NCI-H1105 (cell line): ENCODE measurements around the gene ATP4A.
"Not testable (repeated sequence)": the region's sequence is repeated elsewhere in the genome, so short reads cannot be mapped to it uniquely, and the experiment has no call there.

ENCODE experiments used
- DNase-seq: peaks from one replicate; lab custom pipeline; 2025; lab: John Stamatoyannopoulos, UW

ATP4A gene

DNA sequence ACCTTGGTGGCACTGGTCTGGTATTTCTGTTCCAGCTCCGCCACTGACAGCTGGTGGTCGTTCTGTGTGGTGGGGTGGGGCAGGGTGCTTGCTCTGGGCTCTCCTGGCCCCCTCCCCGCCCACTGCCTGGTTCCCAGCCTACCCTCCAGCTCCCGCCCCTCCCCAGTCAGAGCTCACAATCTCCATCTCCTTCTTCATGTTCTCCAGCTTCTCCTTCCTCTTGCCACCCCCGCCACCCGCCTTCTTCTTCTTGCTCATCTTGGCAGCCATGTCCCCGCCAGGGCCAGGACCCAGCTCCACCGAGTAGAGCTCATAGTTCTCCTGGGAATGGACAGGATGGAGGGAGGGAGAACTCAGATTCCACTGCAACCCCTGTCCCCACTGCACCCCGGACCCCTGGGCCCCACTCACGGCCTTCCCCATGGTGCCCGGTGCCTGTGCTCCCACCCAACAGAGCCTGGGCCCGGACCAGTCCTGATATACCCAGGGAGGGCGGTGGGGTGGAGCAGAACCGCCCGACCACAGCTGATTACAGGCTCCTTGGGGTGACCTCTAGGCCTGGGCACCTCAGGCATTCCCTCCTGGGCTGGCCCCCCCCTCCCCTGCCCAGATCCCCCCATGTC is at the start of gene ATP4A:
Gene ATP4A, minus strand, starts transcription at position 452 of the 623 bp plus-strand sequence. Its CDS starts 29 bp downstream, at position 423.
- no peak for DNase-seq

DNA sequence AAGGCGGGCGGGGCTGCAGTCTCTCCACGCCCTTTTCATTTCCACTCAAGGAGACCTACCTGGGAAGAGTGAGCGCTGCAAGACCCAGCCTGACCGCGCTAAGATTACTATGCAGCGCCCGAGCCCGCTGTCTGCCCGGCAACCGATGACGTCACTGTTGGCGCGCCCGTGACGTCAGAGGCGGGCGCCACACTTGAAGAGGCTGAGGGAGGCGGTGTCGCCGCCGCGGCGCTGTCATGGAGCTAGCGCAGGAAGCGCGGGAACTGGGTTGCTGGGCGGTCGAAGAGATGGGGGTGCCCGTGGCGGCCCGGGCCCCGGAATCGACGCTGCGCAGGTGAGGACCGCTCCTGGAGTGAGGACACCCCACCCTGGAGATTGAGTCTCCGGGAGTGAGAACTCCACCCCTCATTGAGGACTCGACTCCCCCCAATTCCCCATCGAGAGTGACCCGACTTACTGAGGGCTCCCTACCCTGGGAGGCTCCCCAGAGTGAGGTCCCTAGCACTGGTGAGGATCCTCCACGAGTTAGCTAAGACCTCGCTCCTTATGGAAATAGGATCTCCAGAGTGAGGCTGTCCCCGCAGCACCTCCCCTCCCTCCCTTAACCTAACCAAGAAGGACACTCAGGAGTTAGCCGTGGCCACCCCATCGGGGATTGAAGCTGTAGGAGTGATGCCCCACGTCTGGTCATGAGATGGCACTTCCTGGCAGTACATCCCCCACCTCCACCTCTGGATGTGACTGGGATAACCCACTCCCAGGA is 49.3 kb upstream of the ATP4A start, which contains the start of gene HAUS5:
Gene HAUS5, plus strand, starts transcription at position 177 of the 763 bp plus-strand sequence. Its CDS starts 60 bp downstream, at position 237.
- peak; percentile 89 for DNase-seq

- DNase-seq: no peak
Observed at GRCh38 chr19:35612224-35612558, 48.7 kb upstream of the ATP4A start.

DNA sequence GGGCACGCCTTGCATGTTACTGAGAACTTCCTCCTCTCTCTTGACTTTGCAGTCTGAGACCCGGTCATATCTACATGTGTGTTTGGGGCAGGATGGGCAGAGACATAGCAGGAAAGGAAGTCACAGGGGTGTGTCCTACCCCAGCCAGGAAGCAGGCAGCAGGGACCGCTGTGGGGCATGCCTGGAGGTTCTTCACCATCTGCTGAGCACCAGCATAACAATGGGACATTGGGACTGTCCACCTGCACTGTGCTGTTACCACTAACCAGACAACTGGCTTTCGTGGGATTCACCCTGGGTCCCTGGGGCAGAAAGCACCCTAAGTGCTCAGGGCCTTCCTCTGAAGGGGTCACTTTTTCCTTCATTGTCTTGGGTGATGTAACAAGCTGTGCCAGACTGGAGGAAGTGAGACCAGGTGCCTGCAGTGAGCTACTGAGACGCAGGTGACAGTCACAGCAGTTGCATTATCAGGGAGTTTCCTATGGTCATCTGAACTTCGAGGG is 46.4 kb upstream of the ATP4A start:
- DNase-seq: no peak

GRCh38 chr19:35608251-35608650 is 44.8 kb upstream of the ATP4A start:
- DNase-seq: no peak

GRCh38 chr19:35607661-35608060 is 44.2 kb upstream of the ATP4A start:
- DNase-seq: no peak

DNA sequence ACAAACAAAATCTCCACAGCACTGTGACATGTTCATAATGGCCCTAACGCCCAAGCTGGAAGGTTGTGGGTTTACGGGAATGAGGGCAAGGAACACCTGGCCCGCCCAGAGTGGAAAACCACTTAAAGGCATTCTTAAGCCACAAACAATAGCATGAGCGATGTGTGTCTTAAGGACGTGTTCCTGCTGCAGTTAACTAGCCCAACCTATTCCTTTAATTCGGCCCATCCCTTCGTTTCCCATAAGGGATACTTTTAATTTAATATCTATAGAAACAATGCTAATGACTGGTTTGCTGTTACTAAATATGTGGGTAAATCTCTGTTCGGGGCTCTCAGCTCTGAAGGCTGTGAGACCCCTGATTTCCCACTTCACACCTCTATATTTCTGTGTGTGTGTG is 43.7 kb upstream of the ATP4A start:
- DNase-seq: not testable (repeated sequence)

DNA sequence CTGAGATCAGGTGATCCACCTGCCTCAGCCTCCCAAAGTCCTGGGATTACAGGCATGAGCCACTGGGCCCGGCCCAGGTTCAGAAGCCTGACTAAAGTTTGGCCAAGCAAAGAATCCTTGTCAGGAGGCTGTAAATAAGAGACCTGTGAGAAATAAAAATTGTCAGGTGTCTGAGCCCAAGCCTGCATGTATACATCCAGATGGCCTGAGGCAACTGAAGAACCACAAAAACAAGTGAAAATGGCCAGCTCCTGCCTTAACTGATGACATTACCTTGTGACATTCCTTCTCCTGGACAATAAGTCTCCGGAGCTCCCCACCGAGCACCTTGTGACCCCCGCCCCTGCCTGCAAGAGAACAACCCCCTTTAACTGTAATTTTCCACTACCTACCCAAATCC is 41.0 kb upstream of the ATP4A start:
- not testable (repeated sequence) for DNase-seq

- peak; percentile 11 for DNase-seq
Observed at GRCh38 chr19:35601971-35602370, 38.5 kb upstream of the ATP4A start.

- DNase-seq: no peak
Observed at GRCh38 chr19:35596366-35596999, 33.0 kb upstream of the ATP4A start.

GRCh38 chr19:35595928-35596327 is 32.5 kb upstream of the ATP4A start:
- no peak for DNase-seq

GRCh38 chr19:35595026-35595425 is 31.6 kb upstream of the ATP4A start:
- not testable (repeated sequence) for DNase-seq

- peak; percentile 4 for DNase-seq
Observed at GRCh38 chr19:35592226-35592625, 28.8 kb upstream of the ATP4A start.

DNA sequence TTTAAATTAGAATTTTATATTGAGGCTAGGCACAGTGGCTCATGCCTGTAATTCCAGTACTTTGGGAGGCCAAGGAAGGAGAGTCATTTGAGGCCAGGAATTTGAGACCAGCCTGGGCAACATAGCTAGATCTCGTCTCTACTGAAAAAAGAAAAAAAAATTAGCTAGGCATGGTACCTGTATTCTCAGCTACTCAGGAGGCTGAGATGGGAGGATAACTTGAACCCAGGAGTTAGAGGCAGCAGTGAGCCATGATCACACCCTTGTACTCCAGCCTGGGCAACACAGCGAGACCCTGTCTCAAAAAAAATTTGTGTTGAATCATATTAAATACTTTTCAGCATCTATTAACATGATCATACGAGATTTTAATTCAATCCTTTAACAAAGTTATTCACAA is 27.4 kb upstream of the ATP4A start:
- DNase-seq: no peak

GRCh38 chr19:35587321-35587720 is 23.9 kb upstream of the ATP4A start:
- DNase-seq: no peak

DNA sequence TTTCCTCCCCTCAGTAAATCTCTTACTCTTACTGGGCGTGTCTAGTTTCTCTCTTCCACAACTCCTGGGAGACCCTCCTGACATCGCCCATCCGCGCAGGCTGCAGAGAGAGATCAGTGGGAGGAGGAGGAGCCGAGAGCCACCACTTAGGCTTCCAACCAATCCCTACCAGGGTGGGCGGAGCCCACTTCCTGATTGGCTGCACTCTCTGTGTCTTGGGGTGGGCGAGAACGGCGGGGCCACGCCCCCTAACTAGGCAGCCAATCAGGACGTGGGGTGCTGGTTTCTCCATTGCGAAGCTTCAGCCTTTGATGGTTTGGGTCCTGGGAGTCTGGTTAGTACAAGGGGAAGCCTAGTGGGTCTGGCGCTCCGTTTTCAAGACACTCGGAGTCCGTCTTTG is 22.4 kb upstream of the ATP4A start, which contains the start of gene PMIS2:
Gene PMIS2, plus strand, starts transcription at position 326 of the 400 bp plus-strand sequence. CDS start 87 bp downstream, outside the sequence.
- no peak for DNase-seq

DNA sequence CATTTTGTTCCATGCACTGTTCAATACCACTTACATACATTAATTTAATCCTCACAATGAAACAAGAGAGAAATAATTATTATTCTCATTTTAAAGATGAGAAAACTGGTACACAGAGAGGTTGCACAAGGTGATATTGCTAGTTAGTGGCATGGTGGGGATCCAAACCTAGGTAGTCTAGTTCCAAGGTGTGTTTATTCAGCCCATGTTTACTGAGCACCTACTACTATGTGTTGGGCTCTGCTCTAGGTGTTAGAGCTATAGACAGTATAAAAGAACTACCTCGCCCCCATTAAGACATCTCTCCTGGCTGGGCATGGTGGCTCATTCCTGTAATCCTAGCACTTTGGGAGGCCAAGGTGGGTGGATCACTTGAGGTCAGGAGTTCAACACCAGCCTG is 19.3 kb upstream of the ATP4A start:
- no peak for DNase-seq

GRCh38 chr19:35578707-35579106 is 15.2 kb upstream of the ATP4A start:
- DNase-seq: no peak

- no peak for DNase-seq
Observed at GRCh38 chr19:35577918-35578317, 14.5 kb upstream of the ATP4A start.

DNA sequence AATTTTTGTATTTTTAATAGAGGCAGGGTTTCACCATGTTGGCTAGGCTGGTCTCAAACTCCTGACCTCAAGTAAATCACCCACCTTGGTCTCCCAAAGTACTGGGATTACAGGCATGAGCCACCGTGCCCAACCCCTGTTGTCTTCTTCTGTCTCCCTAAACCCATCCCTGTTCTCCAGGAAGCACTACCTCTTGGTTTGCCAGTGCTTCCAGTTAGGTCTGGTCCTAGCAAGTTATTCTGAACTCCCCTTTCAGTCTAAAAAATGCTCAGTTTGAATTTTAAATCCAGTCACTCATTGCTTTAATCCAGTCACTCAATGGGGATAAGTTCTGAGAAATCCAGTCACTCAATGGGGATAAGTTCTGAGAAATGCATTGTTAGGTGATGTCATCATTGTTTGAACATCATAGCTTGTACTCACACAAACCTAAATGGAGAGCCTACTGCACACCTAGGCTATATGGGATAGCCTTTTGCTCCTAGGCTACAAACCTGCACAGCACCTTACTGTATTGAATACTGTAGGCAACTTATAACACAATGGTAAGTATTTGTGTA is 8.0 kb upstream of the ATP4A start:
- DNase-seq: no peak

DNA sequence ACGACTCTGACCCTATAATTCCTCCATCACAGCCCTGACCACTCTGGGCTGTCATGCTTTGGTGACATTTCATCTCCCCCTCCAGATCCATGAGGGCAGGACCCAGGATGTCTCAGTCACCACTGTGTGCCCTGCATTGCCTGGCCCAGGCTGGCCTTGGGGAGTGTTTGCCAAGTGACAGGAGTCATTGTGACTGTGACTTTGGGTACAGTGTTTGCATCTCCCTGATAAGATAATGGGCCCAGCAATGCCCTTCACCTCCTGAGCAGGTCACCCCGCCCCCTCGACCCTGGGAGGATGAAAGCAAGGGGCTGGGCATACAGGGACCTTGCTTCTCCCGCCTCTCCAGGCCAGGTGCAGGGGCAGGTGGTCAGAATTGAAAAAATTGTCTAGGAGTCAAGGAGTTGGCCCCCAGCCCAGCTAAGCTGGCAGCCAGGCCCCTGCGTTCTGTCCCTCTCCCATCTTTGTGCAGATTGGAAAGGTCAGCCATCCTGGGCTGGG is 5.9 kb upstream of the ATP4A start:
- peak; percentile 76 for DNase-seq

DNA sequence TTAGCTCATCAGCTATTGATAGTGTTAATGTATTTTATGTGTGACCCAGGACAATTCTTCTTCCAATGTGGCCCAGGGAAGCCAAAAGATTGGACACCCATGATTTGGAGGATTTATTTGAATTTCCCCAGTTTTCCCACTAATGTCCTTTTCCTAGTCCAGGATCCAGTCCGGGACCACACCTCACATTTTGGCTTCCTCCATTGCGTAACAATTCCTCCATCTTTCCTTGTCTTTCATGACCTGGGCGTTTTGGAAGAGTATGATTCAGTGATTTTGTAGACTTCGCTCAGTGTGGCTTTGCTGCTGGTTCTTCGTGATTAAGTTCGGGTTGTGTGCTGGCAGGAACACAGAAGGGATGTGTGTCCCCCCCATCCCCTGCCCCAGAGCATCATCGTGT is 3.3 kb upstream of the ATP4A start:
- no peak for DNase-seq
